GM12878 (cell line): ENCODE measurements around the gene TLE2. TPM values are rescaled to one million over a fixed set of nuclear protein-coding genes. Genes with fewer than 3 reads are reported as not detected.

Experiments
- BACH1 ChIP-seq: fragments of 450-650 bp; IDR thresholded peaks from 2 replicates; pipeline ENCODE4 v1.6.1; 2017; ENCODE audit warnings: mild to moderate bottlenecking, borderline replicate concordance
- CHD1 ChIP-seq: IDR thresholded peaks from 2 replicates; pipeline ENCODE4 v1.6.1; 2012; ENCODE audit warnings: low read depth, low read length, improper control_type of control experiment
- CUX1 ChIP-seq: IDR thresholded peaks from 2 replicates; pipeline ENCODE4 v1.6.1; 2012; ENCODE audit warnings: improper control_type of control experiment, low read depth, low read length; ENCODE audit not compliant: insufficient replicate concordance
- FOS ChIP-seq: IDR thresholded peaks from 3 replicates; pipeline ENCODE4 v1.6.1; 2011; ENCODE audit warnings: borderline replicate concordance; ENCODE audit not compliant: insufficient read length; ENCODE audit errors: extremely low read depth
- GATAD2B ChIP-seq: fragments of 450-650 bp; conservative IDR thresholded peaks from 2 replicates; pipeline ENCODE4 v1.6.1; 2017; ENCODE audit warnings: low read depth, mild to moderate bottlenecking, moderate library complexity
- HDGF ChIP-seq: fragments of 450-650 bp; IDR thresholded peaks from 2 replicates; pipeline ENCODE4 v1.6.1; 2016; ENCODE audit warnings: antibody characterized with exemption
- IRF4 ChIP-seq: IDR thresholded peaks from 2 replicates; pipeline ENCODE4 v1.6.1; 2011; ENCODE audit warnings: low read depth, low read length
- JUNB ChIP-seq: IDR thresholded peaks from 2 replicates; pipeline ENCODE4 v1.6.1; 2016; ENCODE audit warnings: antibody characterized with exemption, mild to moderate bottlenecking
- LARP7 ChIP-seq: fragments of 450-650 bp; IDR thresholded peaks from 2 replicates; pipeline ENCODE4 v1.6.1; 2017; ENCODE audit warnings: mild to moderate bottlenecking
- MEF2A ChIP-seq: IDR thresholded peaks from 2 replicates; pipeline ENCODE4 v1.6.1; 2011; ENCODE audit warnings: low read depth, mild to moderate bottlenecking, low read length, moderate library complexity; ENCODE audit not compliant: insufficient read depth
- MTA3 ChIP-seq: IDR thresholded peaks from 2 replicates; pipeline ENCODE4 v1.6.1; 2012; ENCODE audit warnings: low read length, inconsistent platforms, borderline replicate concordance
- MYC ChIP-seq: IDR thresholded peaks from 2 replicates; pipeline ENCODE4 v1.6.1; 2011; ENCODE audit warnings: mild to moderate bottlenecking, low read length, moderate library complexity, inconsistent platforms; ENCODE audit not compliant: insufficient read depth, insufficient replicate concordance, insufficient read length, severe bottlenecking
- NFYA ChIP-seq: IDR thresholded peaks from 2 replicates; pipeline ENCODE4 v1.6.1; 2011; ENCODE audit warnings: low read depth, mild to moderate bottlenecking, low read length, improper control_type of control experiment, borderline replicate concordance
- PAX5 ChIP-seq: IDR thresholded peaks from 2 replicates; pipeline ENCODE4 v1.6.1; 2011; ENCODE audit warnings: low read depth, low read length, borderline replicate concordance
- RELA ChIP-seq: fragments of 450-650 bp; IDR thresholded peaks from 2 replicates; pipeline ENCODE4 v1.8.0; 2014; ENCODE audit warnings: borderline replicate concordance; ENCODE audit not compliant: partially characterized antibody
- SMC3 ChIP-seq: IDR thresholded peaks from 2 replicates; pipeline ENCODE4 v1.6.1; 2011; ENCODE audit warnings: low read length, improper control_type of control experiment, borderline replicate concordance
- SREBF2 ChIP-seq: IDR thresholded peaks from 2 replicates; pipeline ENCODE4 v1.6.1; 2012; ENCODE audit warnings: mild to moderate bottlenecking, low read length
- SUPT20H ChIP-seq: IDR thresholded peaks from 2 replicates; pipeline ENCODE4 v1.6.1; 2011; ENCODE audit warnings: low read depth, mild to moderate bottlenecking, low read length, moderate library complexity, borderline replicate concordance; ENCODE audit not compliant: control insufficient read depth
- TARDBP ChIP-seq: IDR thresholded peaks from 2 replicates; pipeline ENCODE4 v1.6.1; 2016; ENCODE audit warnings: borderline replicate concordance
- TBL1XR1 ChIP-seq: IDR thresholded peaks from 2 replicates; pipeline ENCODE4 v1.6.1; 2012; ENCODE audit warnings: low read depth, low read length, improper control_type of control experiment
- TCF12 ChIP-seq: IDR thresholded peaks from 2 replicates; pipeline ENCODE4 v1.6.1; 2011; ENCODE audit warnings: low read depth, mild to moderate bottlenecking, low read length
- ZBTB11 ChIP-seq: fragments of 450-650 bp; formaldehyde crosslinking; IDR thresholded peaks from 2 replicates; pipeline ENCODE4 v1.5.0; 2022; ENCODE audit warnings: mild to moderate bottlenecking, missing genetic modification characterization
- ZNF24 ChIP-seq: fragments of 450-650 bp; IDR thresholded peaks from 2 replicates; pipeline ENCODE4 v1.6.1; 2017; ENCODE audit warnings: antibody characterized with exemption, mild to moderate bottlenecking
- ZNF384 ChIP-seq: IDR thresholded peaks from 2 replicates; pipeline ENCODE4 v1.6.1; 2012; ENCODE audit warnings: low read depth, mild to moderate bottlenecking, low read length, improper control_type of control experiment, borderline replicate concordance
- polyA plus RNA-seq, 11 experiments: library from polyadenylated mRNA; depleted of rRNA in 4 of 11; unstranded in 6 of 11; stranded (reverse) in 5 of 11; fragments of >200 nt; fragmentation: Nextera tagmentation in 4 of 11; fragmentation: Illumina TruSeq in 1 of 11; extraction: Ambion mirVana in 4 of 11; extraction: Trizol in 1 of 11; gene quantifications; 1 replicate in 1 of 11; 2 replicates in 10 of 11; pipeline versions ENCODE4 v1.2.1 to v1.2.3, GENCODE V29; 2011 to 2016; ENCODE audit warnings: inconsistent platforms in 2 of 11, missing spikeins in 2 of 11, low read depth in 1 of 11
- total RNA-seq, 4 experiments: library from RNA; depleted of rRNA in 3 of 4; stranded (reverse); fragments of >200 nt in 3 of 4; fragmentation: Illumina TruSeq in 1 of 4; extraction: Trizol in 1 of 4; gene quantifications; 2 replicates each; pipeline versions ENCODE4 v1.2.1 to v1.2.3, GENCODE V29; 2013 to 2021

The TLE2 gene
- total and polyA plus RNA-seq, 10 of the 15 experiments (the other 5 are each of a cell fraction or from before 2014, with no cell fraction given), result 0.05 to 0.21 (median 0.11) TPM; not detected in 5

GRCh38 chr19:3035542-3036118 lies 6.5 kb upstream of the TLE2 start (continued):
- TF ChIP-seq CHD1 (no peak; the same call in 1 of the 2 replicates), SUPT20H (no peak), NFYA (peak; percentile 82), MTA3 (no peak), ZNF24 (no peak), MEF2A (no peak), MYC (no peak), ZNF384 (no peak), TBL1XR1 (no peak; the same call in 1 of the 2 replicates), TCF12 (no peak), LARP7 (peak; percentile 11; the same call in 1 of the 2 replicates), TARDBP (0 out of 2 replicates have a peak, but pooled peaks have one; percentile 22), SMC3 (no peak), IRF4 (no peak), FOS (peak; percentile 81), ZBTB11 (no peak), HDGF (no peak), CUX1 (no peak), GATAD2B (peak; percentile 11; the same call in 1 of the 2 replicates), PAX5 (no peak), RELA (no peak), JUNB (no peak), BACH1 (no peak), SREBF2 (no peak)
